ENCODE data around the gene CAPN1. TPM values are rescaled to one million over a fixed set of nuclear protein-coding genes. Genes with fewer than 3 reads are reported as not detected.

Gene CAPN1
- total and polyA plus RNA-seq, 2 experiments from 2014 or later = 133 to 202 TPM

DNA sequence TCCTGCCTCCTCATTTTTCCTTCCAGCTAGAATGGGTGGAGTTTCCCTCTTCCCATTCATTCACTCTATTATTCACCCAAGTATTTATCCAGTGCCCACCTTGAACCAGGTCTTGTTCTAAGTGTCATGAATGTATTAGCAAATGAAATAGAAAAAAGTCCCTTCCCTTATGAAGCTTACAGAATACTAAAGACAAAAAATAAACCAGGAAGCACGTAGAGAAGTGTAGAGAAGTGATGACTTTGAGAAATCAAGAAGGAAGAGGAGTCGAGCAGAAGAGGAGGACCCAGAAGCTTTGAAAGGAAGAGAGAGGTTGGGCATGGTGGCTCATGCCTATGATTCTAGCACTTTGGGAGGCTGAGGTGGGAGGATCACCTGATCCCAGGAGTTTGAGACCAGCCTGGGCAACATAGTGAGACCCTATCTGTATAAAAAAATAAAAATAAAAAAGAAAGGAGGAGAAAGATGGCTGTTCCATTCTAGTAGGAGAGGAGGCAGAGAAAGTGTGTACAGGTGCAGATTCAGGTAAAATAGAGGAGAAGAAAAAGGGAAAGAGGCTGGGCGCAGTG lies 30.3 kb upstream of the CAPN1 start:
- DNase-seq (ENCODE audit: low spot score) = no peak
- whole genome bisulfite sequencing (ENCODE audit: low lambda C conversion rate, missing lambda C conversion rate) = 89% methylated on average over 3 of the region's 3 CpGs
- no peak overlapping the region for H2AFZ ChIP-seq
- H3K79me2 ChIP-seq = no peaks in the 10 kb centered on the region
- peak overlapping the region; percentile 25 for H3K27ac ChIP-seq
- H3K4me2 ChIP-seq = no peak overlapping the region
- no peaks in the 10 kb centered on the region for H4K20me1 ChIP-seq (ENCODE audit: insufficient read depth, poor library complexity, severe bottlenecking)
- no peaks in the 10 kb centered on the region for H3K9me2 ChIP-seq (replicated peaks; ENCODE audit: insufficient read depth)
- no peaks in the 10 kb centered on the region for H3K27me3 ChIP-seq
- no peak for TF ChIP-seq EZH2phosphoT487 (IDR thresholded peaks at IDR 0.05; ENCODE audit: low read depth, severe bottlenecking, unreplicated experiment)
- no peak for TF ChIP-seq EZH2 (IDR thresholded peaks at IDR 0.05; ENCODE audit: borderline replicate concordance)
- TF ChIP-seq, protein P1, sequence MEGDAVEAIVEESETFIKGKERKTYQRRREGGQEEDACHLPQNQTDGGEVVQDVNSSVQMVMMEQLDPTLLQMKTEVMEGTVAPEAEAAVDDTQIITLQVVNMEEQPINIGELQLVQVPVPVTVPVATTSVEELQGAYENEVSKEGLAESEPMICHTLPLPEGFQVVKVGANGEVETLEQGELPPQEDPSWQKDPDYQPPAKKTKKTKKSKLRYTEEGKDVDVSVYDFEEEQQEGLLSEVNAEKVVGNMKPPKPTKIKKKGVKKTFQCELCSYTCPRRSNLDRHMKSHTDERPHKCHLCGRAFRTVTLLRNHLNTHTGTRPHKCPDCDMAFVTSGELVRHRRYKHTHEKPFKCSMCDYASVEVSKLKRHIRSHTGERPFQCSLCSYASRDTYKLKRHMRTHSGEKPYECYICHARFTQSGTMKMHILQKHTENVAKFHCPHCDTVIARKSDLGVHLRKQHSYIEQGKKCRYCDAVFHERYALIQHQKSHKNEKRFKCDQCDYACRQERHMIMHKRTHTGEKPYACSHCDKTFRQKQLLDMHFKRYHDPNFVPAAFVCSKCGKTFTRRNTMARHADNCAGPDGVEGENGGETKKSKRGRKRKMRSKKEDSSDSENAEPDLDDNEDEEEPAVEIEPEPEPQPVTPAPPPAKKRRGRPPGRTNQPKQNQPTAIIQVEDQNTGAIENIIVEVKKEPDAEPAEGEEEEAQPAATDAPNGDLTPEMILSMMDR (IDR thresholded peaks at IDR 0.05; ENCODE audit: poor library complexity) = no peak
- H3K36me3 ChIP-seq (replicated peaks; ENCODE audit: insufficient read depth, low read depth) = no peaks in the 10 kb centered on the region
- no peaks in the 10 kb centered on the region for H3K9me3 ChIP-seq (ENCODE audit: low read depth)
- peaks cover 8% of the 10 kb centered on the region for H3K4me1 ChIP-seq (ENCODE audit: insufficient read depth)
- no peak overlapping the region for H3K4me3 ChIP-seq

DNA sequence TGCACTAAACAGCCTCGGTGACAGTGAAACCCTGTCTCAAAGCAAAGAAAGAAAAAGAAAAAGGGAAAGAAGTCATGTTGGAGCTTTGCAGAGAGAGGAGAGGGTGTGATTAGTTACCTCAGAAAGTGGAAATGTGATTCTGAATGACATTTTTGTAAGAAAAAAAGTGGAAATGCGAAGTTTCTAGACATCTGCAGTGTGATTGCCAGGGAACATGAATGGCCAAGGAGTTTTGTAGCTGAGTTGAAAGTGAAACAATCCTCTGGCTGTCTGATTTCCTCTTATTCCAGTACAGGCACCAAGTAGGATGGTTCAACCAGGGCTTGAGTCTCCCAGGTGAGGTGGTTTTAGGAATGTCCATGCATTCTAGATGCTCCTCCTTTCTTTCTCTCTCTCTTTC lies 29.6 kb upstream of the CAPN1 start:
- 92% methylated on average over 2 of the region's 2 CpGs for WGBS (ENCODE audit: low lambda C conversion rate, missing lambda C conversion rate)
- no peak overlapping the region for H3K4me2 ChIP-seq

DNA sequence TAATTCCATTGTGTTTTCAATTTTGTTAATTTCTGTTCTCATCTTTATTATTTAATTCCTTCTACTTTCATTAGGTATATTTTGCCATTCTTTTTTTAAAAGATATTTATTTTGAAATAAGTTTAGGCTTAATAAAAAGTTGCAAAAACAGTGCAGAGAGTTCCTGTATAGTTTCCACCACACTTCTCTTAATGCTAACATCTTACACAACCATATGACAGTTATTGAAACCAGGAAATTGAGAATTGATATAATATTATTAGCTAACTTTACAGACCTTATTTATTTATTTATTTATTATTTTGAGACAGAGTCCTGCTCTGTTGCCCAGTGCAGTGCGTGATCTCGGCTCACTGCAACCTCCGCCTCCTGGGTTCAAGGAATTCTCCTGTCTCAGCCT lies 25.5 kb upstream of the CAPN1 start:
- no peak overlapping the region for H3K27ac ChIP-seq
- H3K9me3 ChIP-seq (ENCODE audit: low read depth) = no peaks in the 10 kb centered on the region
- H3K4me3 ChIP-seq = no peak overlapping the region
- no peaks in the 10 kb centered on the region for H3K36me3 ChIP-seq (replicated peaks; ENCODE audit: insufficient read depth, low read depth)
- TF ChIP-seq EZH2 (IDR thresholded peaks at IDR 0.05; ENCODE audit: borderline replicate concordance) (no peak), EZH2phosphoT487 (IDR thresholded peaks at IDR 0.05; ENCODE audit: low read depth, severe bottlenecking, unreplicated experiment) (no peak)
- TF ChIP-seq, protein P1 (IDR thresholded peaks at IDR 0.05; ENCODE audit: poor library complexity) = no peak
- 91% methylated on average over 3 of the region's 3 CpGs for WGBS (ENCODE audit: low lambda C conversion rate, missing lambda C conversion rate)
- no peaks in the 10 kb centered on the region for H3K79me2 ChIP-seq
- no peaks in the 10 kb centered on the region for H3K9me2 ChIP-seq (replicated peaks; ENCODE audit: insufficient read depth)
- DNase-seq (ENCODE audit: low spot score) = no peak
- no peak overlapping the region for H3K4me2 ChIP-seq
- H4K20me1 ChIP-seq (ENCODE audit: insufficient read depth, poor library complexity, severe bottlenecking) = no peaks in the 10 kb centered on the region
- no peaks in the 10 kb centered on the region for H3K27me3 ChIP-seq
- H3K4me1 ChIP-seq (ENCODE audit: insufficient read depth) = no peaks in the 10 kb centered on the region
- no peak overlapping the region for H2AFZ ChIP-seq

More for the DNA sequence above, 29.6 kb upstream of the CAPN1 start:
- H3K9me2 ChIP-seq (replicated peaks; ENCODE audit: insufficient read depth) = no peaks in the 10 kb centered on the region
- H3K36me3 ChIP-seq (replicated peaks; ENCODE audit: insufficient read depth, low read depth) = no peaks in the 10 kb centered on the region
- no peak overlapping the region for H3K27ac ChIP-seq
- TF ChIP-seq EZH2phosphoT487 (IDR thresholded peaks at IDR 0.05; ENCODE audit: low read depth, severe bottlenecking, unreplicated experiment) (no peak), EZH2 (IDR thresholded peaks at IDR 0.05; ENCODE audit: borderline replicate concordance) (no peak)
- TF ChIP-seq, protein P1 (IDR thresholded peaks at IDR 0.05; ENCODE audit: poor library complexity) = no peak
- H4K20me1 ChIP-seq (ENCODE audit: insufficient read depth, poor library complexity, severe bottlenecking) = no peaks in the 10 kb centered on the region
- H2AFZ ChIP-seq = no peak overlapping the region
- H3K9me3 ChIP-seq (ENCODE audit: low read depth) = no peaks in the 10 kb centered on the region
- no peak for DNase-seq (ENCODE audit: low spot score)
- no peaks in the 10 kb centered on the region for H3K79me2 ChIP-seq
- H3K4me3 ChIP-seq = no peak overlapping the region
- peaks cover 8% of the 10 kb centered on the region for H3K4me1 ChIP-seq (ENCODE audit: insufficient read depth)
- no peaks in the 10 kb centered on the region for H3K27me3 ChIP-seq
